Stimulated activated CD8-positive, alpha-beta memory T cell treated with anti-CD3 and anti-CD28 coated beads, Interleukin-15, amount 100 ng/mL, for 4 hours (primary cell): ENCODE data around the gene RNF166.

Experiments
- DNase-seq, 2 donors: peaks; one replicate each; pipeline ENCODE4 v3.0.0-alpha.2; 2020; ENCODE audit warnings: low read depth in 2 of 2

Gene RNF166

GRCh38 chr16:88706965-88707826, 988 bp upstream of the RNF166 start:
- DNase-seq = no peak

DNA sequence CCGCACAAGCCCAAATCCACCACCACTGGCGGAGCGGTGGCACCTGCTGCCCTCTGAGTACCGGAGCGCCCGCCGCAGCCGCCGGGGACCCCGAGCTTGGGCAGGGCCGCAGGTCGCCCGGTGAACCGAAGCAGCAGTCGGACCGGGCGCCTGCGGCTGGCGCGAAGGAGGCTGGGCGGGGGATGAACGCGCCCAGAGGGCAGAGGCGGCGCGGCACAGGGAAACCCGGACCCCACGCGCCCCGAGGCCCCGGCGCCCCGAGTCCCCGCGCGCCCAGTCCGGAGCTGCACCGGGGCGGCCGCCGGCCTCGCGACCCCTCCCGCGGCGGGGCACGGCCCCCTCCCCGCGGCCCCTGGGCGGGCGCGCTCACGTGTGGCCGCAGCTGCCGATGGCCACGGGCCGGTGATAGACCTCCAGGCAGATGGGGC, 393 bp downstream of the RNF166 start:
- no peak for DNase-seq

- DNase-seq = no peak
These were observed 1.0 kb downstream of the RNF166 start for GRCh38 chr16:88705076-88705684.

DNA sequence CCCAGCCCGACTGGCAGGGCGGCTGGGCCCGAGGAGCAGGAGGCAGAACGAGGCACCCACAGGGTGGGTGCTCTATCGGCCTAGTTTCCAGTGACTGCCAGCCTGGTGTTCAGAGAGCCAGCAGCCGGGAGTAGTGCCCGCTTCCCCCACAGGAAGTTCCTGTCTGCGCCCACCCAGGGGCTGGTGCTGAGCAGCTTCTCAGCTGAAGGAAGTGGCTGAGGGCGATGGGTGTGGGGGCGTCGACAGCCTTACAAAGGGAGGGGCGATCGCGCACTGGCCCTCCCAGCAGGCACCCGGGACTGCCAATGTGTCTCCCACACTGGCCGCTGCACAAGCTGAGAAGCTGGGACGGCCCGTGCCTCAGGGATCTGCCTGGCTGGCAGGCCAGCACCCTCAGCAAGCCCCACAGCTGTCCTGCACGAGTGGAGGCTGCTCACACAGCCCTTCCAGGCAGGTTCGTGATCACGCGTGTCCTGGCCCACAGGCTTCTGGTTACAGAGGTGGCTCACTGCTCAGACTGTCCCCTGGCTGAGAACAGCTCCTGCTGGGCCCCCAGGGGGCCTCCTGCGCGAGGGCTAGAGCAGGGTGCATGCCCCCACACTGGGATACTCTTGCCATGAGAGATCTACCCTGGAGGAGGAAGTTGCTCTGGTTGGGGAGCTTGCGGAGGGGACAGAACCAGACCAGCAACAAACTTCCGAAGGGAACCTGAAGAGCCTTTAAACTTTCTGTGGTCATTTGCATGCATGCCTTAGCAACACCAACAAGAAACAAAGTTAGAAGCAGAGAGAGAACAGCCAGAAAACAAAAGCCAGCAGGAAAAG, 2.5 kb downstream of the RNF166 start:
- peak; percentile 58 to 69 for DNase-seq

GRCh38 chr16:88702371-88703210, 3.6 kb downstream of the RNF166 start:
- no peak for DNase-seq

- no peak for DNase-seq
These were observed 4.4 kb downstream of the RNF166 start for GRCh38 chr16:88701581-88702370.

DNA sequence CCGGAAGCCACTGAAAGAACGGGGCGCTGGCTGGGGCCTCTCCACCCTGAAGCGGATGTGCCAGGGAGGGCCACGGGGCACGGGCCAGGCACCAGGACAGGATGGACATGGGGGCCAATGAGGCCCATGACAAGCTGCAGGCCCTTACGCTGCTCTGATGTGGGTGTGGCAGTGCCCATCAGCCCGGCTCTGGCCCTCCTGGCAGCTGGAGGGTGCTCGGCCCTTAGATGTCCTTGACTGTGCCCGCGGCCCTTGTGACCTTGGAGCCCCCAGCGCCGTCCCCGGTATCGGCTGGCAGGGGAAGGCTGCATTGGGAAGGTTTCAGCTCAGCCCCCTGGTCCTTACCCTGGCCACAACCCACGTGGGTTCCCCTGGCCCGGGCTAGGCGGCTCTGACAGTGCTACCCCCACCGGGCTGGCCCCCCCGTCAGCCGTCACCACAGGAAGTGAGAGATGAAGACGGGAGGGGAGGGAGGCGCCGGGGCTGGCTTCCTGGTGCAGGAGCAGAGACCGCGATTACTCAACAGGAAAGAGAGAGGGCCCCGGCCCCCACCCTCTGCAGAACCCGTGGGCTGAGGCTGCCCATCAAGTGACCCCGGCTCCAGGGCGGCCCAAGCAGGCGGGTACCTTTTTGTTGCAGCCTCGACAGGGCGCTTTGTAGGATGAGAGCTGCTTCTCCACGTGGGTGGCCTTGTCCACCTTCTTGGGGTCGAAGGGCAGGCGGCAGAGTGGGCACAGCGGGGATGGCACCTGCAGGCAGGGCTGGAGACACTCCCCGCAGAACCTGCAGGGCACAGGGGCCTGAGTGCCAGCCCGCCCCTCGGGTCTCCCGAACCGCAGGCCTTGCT, 5.3 kb downstream of the RNF166 start:
- DNase-seq = peak; percentile 93 to 94

DNA sequence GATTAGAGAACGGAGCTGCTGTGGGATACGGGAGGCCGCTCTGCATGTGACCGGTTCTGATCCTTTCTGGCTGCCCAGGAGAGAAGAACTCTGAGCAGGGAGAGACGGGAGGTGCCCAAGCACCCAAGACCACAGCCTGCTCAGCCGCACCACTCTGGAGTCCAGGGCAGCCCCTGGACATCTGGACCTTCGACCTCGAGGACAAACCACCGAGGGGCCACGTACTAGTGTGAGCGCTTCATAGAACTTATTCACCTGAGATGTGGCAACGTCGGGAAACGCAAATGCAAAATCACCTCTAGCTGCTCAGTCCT, 5.9 kb downstream of the RNF166 start:
- no peak for DNase-seq

GRCh38 chr16:88699180-88699579, 7.0 kb downstream of the RNF166 start:
- DNase-seq = no peak

DNA sequence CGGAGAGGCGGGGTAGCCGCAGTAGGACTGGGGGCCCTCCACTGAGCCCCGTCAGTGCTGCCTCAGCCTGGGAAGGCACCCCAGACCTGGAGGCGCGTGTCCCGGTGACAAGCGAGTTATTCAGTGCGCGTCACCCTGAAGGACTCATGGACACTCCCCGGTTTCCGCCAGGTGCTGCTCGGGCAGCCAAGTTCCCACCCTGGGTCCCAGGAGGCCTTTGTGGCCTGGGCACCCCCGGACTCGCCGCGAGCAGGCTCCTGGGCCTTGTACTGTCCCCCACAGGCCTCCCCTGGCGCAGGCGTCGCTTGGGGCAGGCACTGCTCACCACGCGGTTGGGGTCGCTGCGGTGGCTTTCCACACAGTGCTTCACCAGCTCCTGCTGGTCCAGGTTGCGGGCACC, 7.6 kb downstream of the RNF166 start:
- DNase-seq = no peak

DNA sequence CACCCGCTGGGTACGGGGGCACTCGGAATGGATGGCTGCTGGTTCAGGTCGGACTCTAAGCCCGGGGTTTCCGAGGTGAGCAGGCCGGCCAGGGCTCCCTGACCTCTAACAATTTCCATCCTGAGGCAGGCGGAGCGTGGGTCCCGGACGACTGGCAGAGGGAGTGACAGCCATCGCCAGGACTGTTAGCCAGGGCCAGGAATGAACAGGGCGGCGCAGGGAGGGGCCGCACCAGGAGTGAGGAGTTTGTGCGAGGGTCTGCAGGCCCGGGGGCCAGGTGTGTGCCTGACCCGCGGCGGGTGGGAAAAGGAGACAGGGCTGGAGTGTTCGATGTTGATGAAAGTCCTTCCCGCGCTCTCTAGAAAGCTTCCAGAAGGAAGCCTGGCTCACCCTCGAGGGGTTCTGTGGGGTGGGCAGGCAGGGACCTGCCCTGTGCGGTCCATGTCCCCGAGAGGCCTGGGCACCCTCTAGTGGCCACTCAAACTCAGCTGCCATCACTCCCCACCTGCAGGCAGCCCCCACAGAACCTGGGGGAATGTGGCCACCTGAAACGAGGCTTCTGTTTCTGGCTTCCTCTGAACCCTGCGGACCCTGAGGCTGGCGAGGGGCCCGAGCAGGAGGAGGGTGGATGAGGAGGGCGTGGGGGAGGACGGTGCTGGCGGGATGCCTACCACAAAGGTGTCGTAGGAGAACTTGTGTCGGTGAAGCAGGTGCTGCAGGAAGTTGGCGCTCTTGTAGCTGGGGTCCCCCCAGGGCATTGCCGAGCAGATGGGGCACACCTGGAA, 8.2 kb downstream of the RNF166 start:
- no peak for DNase-seq

GRCh38 chr16:88697116-88697830, 8.9 kb downstream of the RNF166 start:
- no peak for DNase-seq

DNA sequence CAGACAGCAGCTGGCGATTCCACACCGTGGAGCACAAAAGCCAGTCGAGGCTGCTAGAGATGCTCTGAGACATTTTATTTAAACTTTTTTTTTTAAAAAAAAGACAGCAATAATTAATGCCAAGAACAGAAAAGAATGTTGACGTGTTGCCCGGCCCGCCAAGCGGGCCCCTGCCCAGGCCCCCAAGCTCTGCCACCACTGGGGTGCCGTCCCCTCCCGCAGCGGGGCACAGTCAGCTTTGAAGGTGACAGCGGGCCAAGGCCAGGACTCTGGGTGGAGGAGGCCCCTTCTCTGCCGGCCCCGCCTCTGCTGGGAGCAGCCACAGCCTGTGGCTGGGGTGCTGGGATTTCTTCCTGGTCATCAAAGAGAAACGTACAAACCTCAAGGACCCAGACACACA, 9.8 kb downstream of the RNF166 start:
- DNase-seq = no peak

- no peak for DNase-seq
These were observed 10.5 kb downstream of the RNF166 start for GRCh38 chr16:88695753-88696152.

GRCh38 chr16:88695218-88695617, 11.0 kb downstream of the RNF166 start:
- DNase-seq = no peak

GRCh38 chr16:88694221-88695087, 11.8 kb downstream of the RNF166 start:
- DNase-seq = no peak

DNA sequence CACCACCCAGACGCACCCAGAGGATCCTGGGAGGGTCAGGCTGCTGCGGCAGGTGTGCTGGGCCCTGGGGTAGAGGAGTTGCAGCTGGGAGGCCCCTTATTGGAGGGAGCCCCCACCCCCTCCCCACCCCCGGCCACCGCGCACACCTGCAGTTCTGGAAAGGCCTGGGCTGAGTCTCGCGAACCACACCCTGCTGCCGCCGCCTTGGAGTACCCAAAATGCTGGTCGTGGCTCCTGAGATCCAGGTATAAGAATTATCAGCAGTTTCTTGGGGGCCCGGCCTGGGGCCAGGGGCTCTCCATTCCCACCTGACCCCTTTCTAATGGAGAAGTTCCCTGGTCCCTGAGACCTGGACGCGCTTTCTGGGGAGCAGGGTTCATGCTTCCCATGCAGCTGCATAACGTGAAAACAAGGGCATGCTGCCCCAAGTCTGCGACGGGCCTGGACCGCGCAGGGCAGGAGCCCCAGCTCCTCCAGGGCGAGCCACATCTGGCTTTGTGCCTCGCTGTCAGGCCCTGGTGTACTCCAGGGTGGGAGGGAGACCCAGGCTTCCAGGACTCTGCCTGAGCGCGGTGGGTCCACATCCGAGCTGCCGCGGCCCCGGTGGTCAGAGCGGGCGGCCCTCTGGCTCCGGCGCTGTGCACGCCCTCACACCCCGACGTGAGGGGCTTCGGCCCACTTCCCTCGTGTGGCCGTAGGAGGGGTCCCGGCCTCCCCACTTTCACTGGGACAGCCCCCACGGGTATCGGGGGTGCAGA, 12.6 kb downstream of the RNF166 start:
- no peak for DNase-seq
